ENCODE measurements around the gene EQTN.
A peak's percentile ranks its signal among the peaks of the same experiment; 100 is the strongest.

DNA sequence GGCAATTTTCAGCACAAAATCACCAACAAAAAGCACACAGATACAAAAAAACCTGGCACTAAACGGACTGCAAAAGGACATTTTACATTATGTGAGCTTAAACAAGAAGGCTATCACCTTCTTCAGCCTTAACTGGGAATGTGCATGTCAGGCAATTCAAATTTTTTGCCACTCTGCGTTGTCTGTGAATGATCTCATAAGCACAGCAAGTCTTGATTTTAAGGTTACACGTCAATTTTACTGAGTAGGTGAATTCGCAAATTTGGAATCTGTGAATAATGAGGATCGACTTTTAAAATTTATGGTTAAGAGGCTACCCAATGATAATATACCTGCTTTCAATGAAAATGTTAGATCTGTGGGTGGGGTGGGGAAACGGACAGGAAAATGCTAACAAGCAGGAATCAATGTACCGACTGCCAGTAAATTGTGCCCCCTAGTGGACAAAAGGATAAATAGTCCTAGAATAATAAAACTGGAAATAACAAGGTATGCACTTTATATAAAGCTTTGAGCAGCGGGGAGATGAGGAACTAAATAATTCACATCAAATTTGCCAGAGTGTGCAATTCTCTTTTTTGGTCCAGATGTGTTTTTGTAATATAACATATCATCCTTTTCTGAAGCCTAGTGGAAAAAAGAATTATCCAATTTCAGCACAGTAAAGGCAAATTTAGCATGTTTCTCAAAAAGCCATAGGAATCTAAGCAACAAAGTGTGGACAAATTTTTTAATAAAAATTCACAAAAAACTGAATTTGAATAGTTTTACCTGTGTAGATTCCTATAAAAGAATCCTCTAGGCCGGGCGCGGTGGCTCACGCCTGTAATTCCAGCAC lies 20.5 kb downstream of the EQTN start:
- no peak for TF ChIP-seq POLR2A (IDR thresholded peaks at IDR 0.05)
- TF ChIP-seq, protein P1, sequence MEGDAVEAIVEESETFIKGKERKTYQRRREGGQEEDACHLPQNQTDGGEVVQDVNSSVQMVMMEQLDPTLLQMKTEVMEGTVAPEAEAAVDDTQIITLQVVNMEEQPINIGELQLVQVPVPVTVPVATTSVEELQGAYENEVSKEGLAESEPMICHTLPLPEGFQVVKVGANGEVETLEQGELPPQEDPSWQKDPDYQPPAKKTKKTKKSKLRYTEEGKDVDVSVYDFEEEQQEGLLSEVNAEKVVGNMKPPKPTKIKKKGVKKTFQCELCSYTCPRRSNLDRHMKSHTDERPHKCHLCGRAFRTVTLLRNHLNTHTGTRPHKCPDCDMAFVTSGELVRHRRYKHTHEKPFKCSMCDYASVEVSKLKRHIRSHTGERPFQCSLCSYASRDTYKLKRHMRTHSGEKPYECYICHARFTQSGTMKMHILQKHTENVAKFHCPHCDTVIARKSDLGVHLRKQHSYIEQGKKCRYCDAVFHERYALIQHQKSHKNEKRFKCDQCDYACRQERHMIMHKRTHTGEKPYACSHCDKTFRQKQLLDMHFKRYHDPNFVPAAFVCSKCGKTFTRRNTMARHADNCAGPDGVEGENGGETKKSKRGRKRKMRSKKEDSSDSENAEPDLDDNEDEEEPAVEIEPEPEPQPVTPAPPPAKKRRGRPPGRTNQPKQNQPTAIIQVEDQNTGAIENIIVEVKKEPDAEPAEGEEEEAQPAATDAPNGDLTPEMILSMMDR (IDR thresholded peaks at IDR 0.05) = peak; percentile 72 to 96 (median 74)

All from testis (tissue), 2 donors.